PC-9 (cell line): ENCODE measurements around the gene ADAMTS2. TPM values are rescaled to one million over a fixed set of nuclear protein-coding genes. Genes with fewer than 3 reads are reported as not detected.

Source experiments
- BruUV-seq: library from RNA; stranded (reverse); fragments of 400-500 nt; replicated peaks from 2 replicates; lab custom pipeline; 2021; lab: Mats Ljungman, UMichigan
- CTCF ChIA-PET: fragments of 300-600 bp; sonication (Branson Sonifier 250); formaldehyde crosslinking; loops from one replicate; lab custom pipeline; 2022; ENCODE audit warnings: antibody characterized with exemption; lab: Charles Lee
- POLR2A ChIA-PET: fragments of 300-600 bp; sonication (Branson Sonifier 250); formaldehyde crosslinking; loops from one replicate; lab custom pipeline; 2022; ENCODE audit warnings: antibody characterized with exemption; ENCODE audit not compliant: unreplicated experiment; lab: Charles Lee
- DNase-seq, 2 experiments: peaks; one replicate each; pipeline versions ENCODE4 v3.0.0 to v3.0.0-alpha.2; 2015 to 2022; ENCODE audit warnings: mixed read lengths in 1 of 2
- H2AFZ ChIP-seq: fragments of 200-600 bp; sonication (generic); 2 replicates; pipeline ENCODE4 v1.8.1; 2017; ENCODE audit warnings: antibody characterized with exemption
- H3F3A ChIP-seq: fragments of 200-600 bp; sonication (generic); 2 replicates; pipeline ENCODE4 v1.8.1; 2017; ENCODE audit warnings: antibody characterized with exemption, mild to moderate bottlenecking, low read depth; ENCODE audit not compliant: insufficient read depth
- H3K27ac ChIP-seq: fragments of 200-600 bp; sonication (generic); 2 replicates; pipeline ENCODE4 v1.6.1; 2016; ENCODE audit warnings: mixed run types
- H3K27me3 ChIP-seq: fragments of 200-600 bp; sonication (generic); 2 replicates; pipeline ENCODE4 v1.6.1; 2016; ENCODE audit warnings: low read depth, mixed run types; ENCODE audit not compliant: insufficient read depth
- H3K36me3 ChIP-seq: fragments of 200-600 bp; sonication (generic); 2 replicates; pipeline ENCODE4 v1.6.1; 2016; ENCODE audit warnings: low read depth, mixed run types
- H3K4me1 ChIP-seq: fragments of 200-600 bp; sonication (generic); replicated peaks from 2 replicates; pipeline ENCODE4 v1.6.1; 2016; ENCODE audit warnings: mixed run types; ENCODE audit not compliant: insufficient read depth
- H3K4me2 ChIP-seq: fragments of 200-600 bp; sonication (generic); 2 replicates; pipeline ENCODE4 v1.6.1; 2017; ENCODE audit warnings: mixed run types
- H3K4me3 ChIP-seq: fragments of 200-600 bp; sonication (generic); 2 replicates; pipeline ENCODE4 v1.6.1; 2016; ENCODE audit warnings: mixed run types
- H3K79me2 ChIP-seq: fragments of 200-600 bp; sonication (generic); 2 replicates; pipeline ENCODE4 v1.6.1; 2017; ENCODE audit warnings: low read depth, mixed run types
- H3K9me2 ChIP-seq: fragments of 200-600 bp; sonication (generic); 2 replicates; pipeline ENCODE4 v1.8.1; 2017; ENCODE audit warnings: mild to moderate bottlenecking; ENCODE audit not compliant: insufficient read depth
- H3K9me3 ChIP-seq: fragments of 200-600 bp; sonication (generic); 2 replicates; pipeline ENCODE4 v1.8.1; 2016; ENCODE audit warnings: low read depth; ENCODE audit not compliant: insufficient read depth
- H4K20me1 ChIP-seq: fragments of 200-600 bp; sonication (generic); 2 replicates; pipeline ENCODE4 v1.8.1; 2017; ENCODE audit not compliant: insufficient read depth
- EZH2 ChIP-seq: fragments of 200-600 bp; sonication (generic); IDR thresholded peaks from 2 replicates; pipeline ENCODE4 v1.8.0; 2017; ENCODE audit warnings: antibody characterized with exemption, low read depth
- intact Hi-C: fragments of 100-400 bp; cut with micrococcal nuclease; formaldehyde crosslinking; loops from one replicate; pipeline ENCODE4 v1.10.0; 2022; ENCODE audit not compliant: unreplicated experiment
- total RNA-seq: library from RNA; stranded (reverse); gene quantifications from 2 replicates; pipeline ENCODE4 v1.2.3, GENCODE V29; 2021
- TF ChIP-seq, protein P1 (sequence below): fragments of 200-600 bp; sonication (generic); conservative IDR thresholded peaks from 2 replicates; pipeline ENCODE4 v1.6.1; 2017; ENCODE audit warnings: mixed run types, antibody characterized with exemption, mild to moderate bottlenecking, moderate library complexity

The ADAMTS2 gene
- total RNA-seq, 1 experiment from 2014 or later, result not detected

DNA sequence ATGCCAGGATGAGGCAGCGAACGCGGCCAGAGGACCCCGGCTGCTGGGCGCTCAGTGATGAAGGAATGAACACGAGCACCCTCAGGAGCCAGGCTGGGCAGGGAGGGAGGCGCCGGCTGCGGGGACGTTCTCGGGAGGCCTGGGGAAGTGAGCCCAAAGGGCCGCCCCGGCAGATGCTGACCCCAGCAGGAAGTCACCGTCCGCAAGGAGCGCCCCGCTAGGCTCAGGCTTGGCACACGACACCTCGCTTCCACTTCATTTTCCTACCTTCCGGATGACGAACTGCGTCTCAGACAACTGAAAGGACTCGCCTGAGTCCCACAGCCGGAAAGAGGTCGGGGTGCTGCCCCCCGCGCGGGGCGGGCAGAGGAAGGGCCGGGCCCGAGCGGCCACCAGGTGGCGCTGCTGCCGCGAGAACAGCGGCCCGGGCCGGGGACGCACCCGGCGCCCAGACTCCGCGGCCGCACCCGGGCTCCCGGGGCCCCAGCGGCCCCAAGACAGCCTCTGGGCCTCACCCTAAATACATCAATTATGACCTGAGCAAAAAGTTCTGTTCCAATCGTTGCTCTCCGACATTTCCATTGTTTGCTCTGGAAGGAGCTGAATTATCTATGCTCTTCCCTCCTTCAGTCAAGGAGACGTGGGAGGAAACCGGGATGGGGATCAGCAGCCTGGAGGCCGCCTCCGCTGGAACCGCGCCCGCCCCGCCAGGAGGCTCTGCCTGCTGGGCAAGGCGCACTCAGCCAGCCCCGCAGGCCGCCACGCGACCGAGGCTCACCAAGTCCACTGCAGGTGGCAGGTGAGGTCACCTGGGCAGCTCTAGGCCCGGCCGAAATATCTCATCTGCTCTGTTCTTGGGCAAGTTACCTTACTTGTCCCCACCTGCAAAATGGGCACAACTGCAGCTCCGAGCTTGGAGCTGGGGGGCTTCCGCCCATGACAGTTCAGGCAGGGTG lies 178.1 kb downstream of the ADAMTS2 start:
- no peaks in the 10 kb centered on the region for H3K9me2 ChIP-seq
- intact Hi-C loops, result loop anchor here (1.0 to 10.0 kb wide), 2 partner anchors 327 to 432 kb away; partner anchors contain the start of gene ZNF354A
- no peaks in the 10 kb centered on the region for H3K4me1 ChIP-seq
- H3K4me3 ChIP-seq, result no peak overlapping the region
- POLR2A ChIA-PET, result no interaction called here
- H3K27ac ChIP-seq, result no peak overlapping the region
- CTCF ChIA-PET, result interaction anchor here (0.6 kb wide), 2 partner anchors 24 to 1078 kb away, joined by 3 to 4 read pairs; no protein-coding TSS in a partner anchor
- no peaks in the 10 kb centered on the region for H3K36me3 ChIP-seq
- peaks cover 89% of the 10 kb centered on the region for H3K27me3 ChIP-seq
- no peak overlapping the region for H3K4me2 ChIP-seq
- no peaks in the 10 kb centered on the region for H3K9me3 ChIP-seq
- no peaks in the 10 kb centered on the region for H3F3A ChIP-seq
- no TSS peak for BruUV-seq
- TF ChIP-seq, protein P1, sequence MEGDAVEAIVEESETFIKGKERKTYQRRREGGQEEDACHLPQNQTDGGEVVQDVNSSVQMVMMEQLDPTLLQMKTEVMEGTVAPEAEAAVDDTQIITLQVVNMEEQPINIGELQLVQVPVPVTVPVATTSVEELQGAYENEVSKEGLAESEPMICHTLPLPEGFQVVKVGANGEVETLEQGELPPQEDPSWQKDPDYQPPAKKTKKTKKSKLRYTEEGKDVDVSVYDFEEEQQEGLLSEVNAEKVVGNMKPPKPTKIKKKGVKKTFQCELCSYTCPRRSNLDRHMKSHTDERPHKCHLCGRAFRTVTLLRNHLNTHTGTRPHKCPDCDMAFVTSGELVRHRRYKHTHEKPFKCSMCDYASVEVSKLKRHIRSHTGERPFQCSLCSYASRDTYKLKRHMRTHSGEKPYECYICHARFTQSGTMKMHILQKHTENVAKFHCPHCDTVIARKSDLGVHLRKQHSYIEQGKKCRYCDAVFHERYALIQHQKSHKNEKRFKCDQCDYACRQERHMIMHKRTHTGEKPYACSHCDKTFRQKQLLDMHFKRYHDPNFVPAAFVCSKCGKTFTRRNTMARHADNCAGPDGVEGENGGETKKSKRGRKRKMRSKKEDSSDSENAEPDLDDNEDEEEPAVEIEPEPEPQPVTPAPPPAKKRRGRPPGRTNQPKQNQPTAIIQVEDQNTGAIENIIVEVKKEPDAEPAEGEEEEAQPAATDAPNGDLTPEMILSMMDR, result peak; percentile 69
- no peak for TF ChIP-seq EZH2
- no peaks in the 10 kb centered on the region for H3K79me2 ChIP-seq
- no peak overlapping the region for H2AFZ ChIP-seq
- DNase-seq, result peak in 1 of 2 experiments; percentile 43
- H4K20me1 ChIP-seq, result no peaks in the 10 kb centered on the region

DNA sequence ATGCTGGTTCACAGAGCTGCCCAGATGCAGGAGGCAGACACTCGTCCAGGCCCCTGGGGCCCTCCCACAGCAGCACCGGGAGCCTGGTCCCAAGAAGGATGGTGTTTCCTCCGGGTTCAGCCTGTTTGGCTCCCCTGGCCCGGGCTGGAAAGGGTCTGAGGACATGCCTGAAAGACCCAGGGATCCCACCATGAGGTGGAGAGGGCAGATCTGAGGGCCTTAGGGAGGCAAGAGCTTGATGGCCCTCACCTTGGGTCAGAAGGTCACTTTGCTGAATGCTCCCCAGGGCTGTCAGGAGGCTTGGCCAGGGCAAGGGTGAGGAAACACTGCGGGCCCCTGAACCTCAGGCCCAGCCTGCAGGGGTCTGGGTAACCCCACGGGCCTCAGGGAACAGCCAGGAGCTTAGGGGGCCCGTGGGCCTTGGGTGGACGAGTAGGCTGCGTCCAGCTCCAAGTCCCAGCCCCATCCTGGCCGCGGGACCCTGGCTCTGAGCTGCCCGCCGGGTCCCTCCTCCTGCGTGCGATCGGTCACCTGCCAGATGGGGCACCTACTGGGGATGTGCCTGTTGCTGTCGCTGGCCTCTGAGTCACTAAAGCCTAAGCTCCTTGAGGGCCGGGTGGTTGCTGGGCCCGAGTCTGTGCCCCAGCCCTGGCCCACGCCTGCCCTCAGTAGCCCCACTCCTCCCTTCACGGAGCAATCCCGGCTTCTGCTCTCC lies 178.9 kb downstream of the ADAMTS2 start:
- DNase-seq, result no peak
- Histone ChIP-seq H3K4me1 (no peaks in the 10 kb centered on the region), H3K79me2 (no peaks in the 10 kb centered on the region), H3K9me3 (no peaks in the 10 kb centered on the region), H3K36me3 (no peaks in the 10 kb centered on the region), H3K4me3 (no peak overlapping the region), H4K20me1 (no peaks in the 10 kb centered on the region), H3K27me3 (peaks cover 89% of the 10 kb centered on the region), H2AFZ (no peak overlapping the region), H3K9me2 (no peaks in the 10 kb centered on the region), H3F3A (no peaks in the 10 kb centered on the region), H3K27ac (no peak overlapping the region), H3K4me2 (no peak overlapping the region)
- ChIA-PET CTCF (no interaction called here), POLR2A (no interaction called here)
- intact Hi-C loops, result loop anchor here (10.0 kb wide), 1 partner anchor 432 kb away; the partner anchor contains the start of gene ZNF354A
- BruUV-seq, result no TSS peak
- no peak for TF ChIP-seq EZH2
- TF ChIP-seq, protein P1, result no peak

DNA sequence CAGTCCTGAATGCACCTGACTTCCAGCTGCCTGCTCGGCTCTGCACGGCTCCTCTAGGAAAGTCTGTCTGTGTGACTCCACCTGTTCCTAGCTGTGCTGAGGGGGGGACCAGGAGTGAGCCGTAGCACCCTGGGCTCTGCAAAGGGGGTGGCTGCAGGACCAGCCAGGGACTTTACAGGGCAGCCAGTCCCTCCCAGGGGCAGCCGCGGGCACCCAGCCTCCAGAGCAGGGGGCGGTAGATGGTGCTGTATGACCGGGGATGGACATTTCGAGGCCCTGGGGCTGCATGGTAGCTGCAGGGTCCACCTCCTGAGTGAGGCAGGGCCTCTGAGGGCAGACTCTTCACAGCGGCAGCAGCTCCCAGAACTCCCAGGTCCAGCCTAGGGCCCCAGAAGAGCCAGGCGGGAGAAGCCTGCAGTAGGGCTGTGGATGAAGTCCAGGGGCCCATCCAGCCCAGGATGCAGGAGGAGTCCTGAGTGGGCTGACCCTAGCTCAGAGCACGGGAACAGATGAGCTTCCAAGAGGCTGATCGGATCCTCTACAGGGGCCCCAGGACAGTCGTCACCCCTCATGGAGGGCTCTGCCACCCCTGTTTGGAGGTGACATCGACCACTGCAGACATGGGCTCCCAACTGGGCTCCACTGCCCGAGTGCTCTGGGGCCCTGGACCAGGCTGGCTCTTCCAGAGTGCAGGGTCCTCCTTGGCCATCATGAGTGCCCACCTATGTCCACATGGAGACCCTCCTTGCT lies 179.7 kb downstream of the ADAMTS2 start:
- Histone ChIP-seq H3K27me3 (peaks cover 89% of the 10 kb centered on the region), H4K20me1 (no peaks in the 10 kb centered on the region), H3F3A (no peaks in the 10 kb centered on the region), H2AFZ (no peak overlapping the region), H3K79me2 (no peaks in the 10 kb centered on the region), H3K4me2 (no peak overlapping the region), H3K27ac (no peak overlapping the region), H3K9me3 (no peaks in the 10 kb centered on the region), H3K9me2 (no peaks in the 10 kb centered on the region), H3K4me3 (no peak overlapping the region), H3K36me3 (no peaks in the 10 kb centered on the region), H3K4me1 (no peaks in the 10 kb centered on the region)
- CTCF ChIA-PET, result no interaction called here
- intact Hi-C loops, result loop anchor here (10.0 kb wide), 1 partner anchor 431 kb away; the partner anchor contains the start of gene ZNF354A
- no TSS peak for BruUV-seq
- no peak for DNase-seq
- no peak for TF ChIP-seq EZH2
- TF ChIP-seq, protein P1, result no peak
- POLR2A ChIA-PET, result interaction anchor here (0.7 kb wide), 1 partner anchor 434 kb away, joined by 3 read pairs; no protein-coding TSS in a partner anchor
